Measurements from ENCODE around the gene ATP5MG.
"Not testable (repeated sequence)": the region's sequence is repeated elsewhere in the genome, so short reads cannot be mapped to it uniquely, and the experiment has no call there.

Gene ATP5MG

GRCh38 chr11:118401151-118401879 is at the start of gene ATP5MG:
ATP5MG (plus strand) TSS chr11:118401606; CDS start chr11:118401666, 60 bp downstream.
- DNase-seq = peak; percentile 65

GRCh38 chr11:118353084-118353710 is 48.2 kb upstream of the ATP5MG start:
- no peak for DNase-seq

- no peak for DNase-seq
Measured at GRCh38 chr11:118358071-118358470, 43.3 kb upstream of the ATP5MG start.

- DNase-seq = peak; percentile 61
Measured at GRCh38 chr11:118359295-118359958, 42.0 kb upstream of the ATP5MG start, which contains the start of gene UBE4A. UBE4A (plus strand) TSS chr11:118359600; CDS start chr11:118365081, 5,481 bp downstream.

- no peak for DNase-seq
Measured at GRCh38 chr11:118364956-118365615, 36.3 kb upstream of the ATP5MG start.

GRCh38 chr11:118366287-118366686 is 35.1 kb upstream of the ATP5MG start:
- DNase-seq = no peak

GRCh38 chr11:118370774-118371173 is 30.6 kb upstream of the ATP5MG start:
- no peak for DNase-seq

- no peak for DNase-seq
Measured at GRCh38 chr11:118373263-118373662, 28.1 kb upstream of the ATP5MG start.

- no peak for DNase-seq
Measured at GRCh38 chr11:118373871-118374270, 27.5 kb upstream of the ATP5MG start.

GRCh38 chr11:118374729-118375128 is 26.7 kb upstream of the ATP5MG start:
- no peak for DNase-seq

GRCh38 chr11:118375978-118376377 is 25.4 kb upstream of the ATP5MG start:
- DNase-seq = no peak

GRCh38 chr11:118379497-118379896 is 21.9 kb upstream of the ATP5MG start:
- DNase-seq = no peak

- no peak for DNase-seq
Measured at GRCh38 chr11:118380571-118380970, 20.8 kb upstream of the ATP5MG start.

GRCh38 chr11:118382954-118383353 is 18.5 kb upstream of the ATP5MG start:
- DNase-seq = no peak

- no peak for DNase-seq
Measured at GRCh38 chr11:118383657-118384056, 17.7 kb upstream of the ATP5MG start.

- DNase-seq = no peak
Measured at GRCh38 chr11:118396097-118396501, 5.3 kb upstream of the ATP5MG start.

- no peak for DNase-seq
Measured at GRCh38 chr11:118397448-118397847, 4.0 kb upstream of the ATP5MG start.

- DNase-seq = no peak
Measured at GRCh38 chr11:118398791-118399559, 2.4 kb upstream of the ATP5MG start.

GRCh38 chr11:118401880-118402590 is 629 bp downstream of the ATP5MG start:
- no peak for DNase-seq

GRCh38 chr11:118402594-118402993 is 1.2 kb downstream of the ATP5MG start:
- not testable (repeated sequence) for DNase-seq

GRCh38 chr11:118406599-118407166 is 5.3 kb downstream of the ATP5MG start:
- DNase-seq = no peak
